Activated CD8-positive, alpha-beta T cell treated with anti-CD3 and anti-CD28 coated beads, Interleukin-2, amount 10 ng/mL, durations not matched to agents 7 days and 5 days (primary cell): Measurements from ENCODE around the gene FANCC. TPM values are rescaled to one million over a fixed set of nuclear protein-coding genes. Genes with fewer than 3 reads are reported as not detected.

ENCODE experiments used
- ATAC-seq: fragments of 150-1000 bp; cut with Tn5 transposase; one replicate; pipeline ENCODE4 v1.10.0; 2021; ENCODE audit warnings: moderate library complexity
- CTCF ChIA-PET: fragments of 350-600 bp; sonication (Branson Sonifier 250); formaldehyde crosslinking; loops from one replicate; lab custom pipeline; 2021; ENCODE audit warnings: antibody characterized with exemption; lab: Charles Lee
- POLR2A ChIA-PET: fragments of 350-600 bp; sonication (Branson Sonifier 250); formaldehyde crosslinking; loops from one replicate; lab custom pipeline; 2021; ENCODE audit warnings: antibody characterized with exemption; lab: Charles Lee
- DNase-seq: peaks from one replicate; pipeline ENCODE4 v3.0.0-alpha.2; 2020
- H3K27ac Mint-ChIP-seq: one replicate; pipeline ENCODE4 v1.8.0; 2021; ENCODE audit warnings: mild to moderate bottlenecking, mixed read lengths
- H3K27me3 Mint-ChIP-seq: one replicate; pipeline ENCODE4 v1.8.0; 2021; ENCODE audit warnings: low read depth, mixed read lengths
- H3K36me3 Mint-ChIP-seq: one replicate; pipeline ENCODE4 v1.8.0; 2021; ENCODE audit warnings: low read depth, mixed read lengths
- H3K4me1 Mint-ChIP-seq: one replicate; pipeline ENCODE4 v1.8.0; 2021; ENCODE audit warnings: low read depth, mixed read lengths
- H3K4me3 Mint-ChIP-seq: one replicate; pipeline ENCODE4 v1.8.0; 2021; ENCODE audit warnings: mild to moderate bottlenecking, mixed read lengths
- H3K9me3 Mint-ChIP-seq: one replicate; pipeline ENCODE4 v1.8.0; 2022; ENCODE audit warnings: mixed read lengths; ENCODE audit not compliant: insufficient read depth
- total RNA-seq, 2 experiments: library from RNA; stranded (reverse); gene quantifications; one replicate each; pipeline ENCODE4 v1.2.3, GENCODE V29; 2021

Gene FANCC
- total RNA-seq, 2 experiments from 2014 or later: 18.2 to 19.0 TPM

- Mint-ChIP-seq H3K4me3 (no peak overlapping the region), H3K9me3 (no peaks in the 10 kb centered on the region), H3K4me1 (no peaks in the 10 kb centered on the region), H3K27me3 (no peaks in the 10 kb centered on the region), H3K27ac (no peak overlapping the region), H3K36me3 (peaks cover 3% of the 10 kb centered on the region)
- no peak for ATAC-seq
- no peak for DNase-seq
- POLR2A ChIA-PET: no interaction called here
- CTCF ChIA-PET: interaction anchor here (1.3 to 2.2 kb wide), 2 partner anchors 17 to 20 kb away, joined by 5 to 9 read pairs; no protein-coding TSS in a partner anchor
These were observed 169.3 kb downstream of the FANCC start for GRCh38 chr9:95148208-95148520.

GRCh38 chr9:95147452-95148207 is 169.9 kb downstream of the FANCC start:
- H3K4me1 Mint-ChIP-seq: no peaks in the 10 kb centered on the region
- no peaks in the 10 kb centered on the region for H3K27me3 Mint-ChIP-seq
- no peaks in the 10 kb centered on the region for H3K9me3 Mint-ChIP-seq
- H3K4me3 Mint-ChIP-seq: no peak overlapping the region
- H3K36me3 Mint-ChIP-seq: peaks cover 3% of the 10 kb centered on the region
- POLR2A ChIA-PET: no interaction called here
- CTCF ChIA-PET: interaction anchor here (0.7 to 2.2 kb wide), 2 partner anchors 16 to 26 kb away, joined by 3 to 9 read pairs; no protein-coding TSS in a partner anchor
- H3K27ac Mint-ChIP-seq: no peak overlapping the region
- DNase-seq (no peak), ATAC-seq (no peak)

- no peaks in the 10 kb centered on the region for H3K9me3 Mint-ChIP-seq
- no peak overlapping the region for H3K4me3 Mint-ChIP-seq
- ChIA-PET POLR2A (no interaction called here), CTCF (interaction anchor here (1.0 to 2.4 kb wide), 5 partner anchors 13 to 462 kb away, joined by 3 to 21 read pairs (median 4); no protein-coding TSS in a partner anchor)
- peaks cover 3% of the 10 kb centered on the region for H3K36me3 Mint-ChIP-seq
- no peak for ATAC-seq
- H3K27me3 Mint-ChIP-seq: no peaks in the 10 kb centered on the region
- H3K27ac Mint-ChIP-seq: no peak overlapping the region
- DNase-seq: no peak
- H3K4me1 Mint-ChIP-seq: peaks cover 3% of the 10 kb centered on the region
These were observed 173.6 kb downstream of the FANCC start for GRCh38 chr9:95143591-95144561.

- CTCF ChIA-PET: interaction anchor here (1.3 to 2.4 kb wide), 4 partner anchors 12 to 126 kb away, joined by 3 to 21 read pairs (median 4); no protein-coding TSS in a partner anchor
- Mint-ChIP-seq H3K4me3 (no peak overlapping the region), H3K27me3 (no peaks in the 10 kb centered on the region), H3K36me3 (peaks cover 3% of the 10 kb centered on the region), H3K27ac (peak overlapping the region; percentile 14), H3K4me1 (peaks cover 3% of the 10 kb centered on the region), H3K9me3 (no peaks in the 10 kb centered on the region)
- POLR2A ChIA-PET: no interaction called here
- ATAC-seq: no peak
- no peak for DNase-seq
These were observed 174.8 kb downstream of the FANCC start for GRCh38 chr9:95142728-95143127.

GRCh38 chr9:95142315-95142714 is 175.2 kb downstream of the FANCC start:
- no peak overlapping the region for H3K27ac Mint-ChIP-seq
- no peak for DNase-seq
- no peak for ATAC-seq
- H3K27me3 Mint-ChIP-seq: no peaks in the 10 kb centered on the region
- H3K9me3 Mint-ChIP-seq: no peaks in the 10 kb centered on the region
- ChIA-PET CTCF (interaction anchor here (0.7 to 2.4 kb wide), 5 partner anchors 12 to 126 kb away, joined by 3 to 21 read pairs (median 4); no protein-coding TSS in a partner anchor), POLR2A (no interaction called here)
- H3K36me3 Mint-ChIP-seq: peaks cover 3% of the 10 kb centered on the region
- H3K4me3 Mint-ChIP-seq: no peak overlapping the region
- peaks cover 3% of the 10 kb centered on the region for H3K4me1 Mint-ChIP-seq

- peaks cover 3% of the 10 kb centered on the region for H3K36me3 Mint-ChIP-seq
- no peaks in the 10 kb centered on the region for H3K9me3 Mint-ChIP-seq
- ATAC-seq (no peak), DNase-seq (no peak)
- no peak overlapping the region for H3K27ac Mint-ChIP-seq
- no peaks in the 10 kb centered on the region for H3K27me3 Mint-ChIP-seq
- peaks cover 3% of the 10 kb centered on the region for H3K4me1 Mint-ChIP-seq
- POLR2A ChIA-PET: no interaction called here
- H3K4me3 Mint-ChIP-seq: no peak overlapping the region
- CTCF ChIA-PET: interaction anchor here (0.9 to 1.9 kb wide), 2 partner anchors 9 to 11 kb away, joined by 3 to 5 read pairs; no protein-coding TSS in a partner anchor
These were observed 176.7 kb downstream of the FANCC start for GRCh38 chr9:95140821-95141220.

GRCh38 chr9:95139126-95139525 is 178.4 kb downstream of the FANCC start:
- POLR2A ChIA-PET: no interaction called here
- no peak for ATAC-seq
- DNase-seq: no peak
- CTCF ChIA-PET: interaction anchor here (1.9 kb wide), 1 partner anchor 8 kb away, joined by 5 read pairs; no protein-coding TSS in a partner anchor
- peaks cover 3% of the 10 kb centered on the region for H3K4me1 Mint-ChIP-seq
- no peaks in the 10 kb centered on the region for H3K9me3 Mint-ChIP-seq
- peaks cover 3% of the 10 kb centered on the region for H3K36me3 Mint-ChIP-seq
- H3K27me3 Mint-ChIP-seq: no peaks in the 10 kb centered on the region
- no peak overlapping the region for H3K4me3 Mint-ChIP-seq
- no peak overlapping the region for H3K27ac Mint-ChIP-seq

GRCh38 chr9:95138474-95138873 is 179.0 kb downstream of the FANCC start:
- Mint-ChIP-seq H3K27ac (no peak overlapping the region), H3K36me3 (peaks cover 2% of the 10 kb centered on the region), H3K27me3 (no peaks in the 10 kb centered on the region), H3K9me3 (no peaks in the 10 kb centered on the region), H3K4me1 (peaks cover 3% of the 10 kb centered on the region), H3K4me3 (no peak overlapping the region)
- POLR2A ChIA-PET: no interaction called here
- CTCF ChIA-PET: no interaction called here
- DNase-seq (no peak), ATAC-seq (no peak)

- Mint-ChIP-seq H3K27ac (no peak overlapping the region), H3K9me3 (no peaks in the 10 kb centered on the region), H3K27me3 (no peaks in the 10 kb centered on the region), H3K4me1 (peaks cover 3% of the 10 kb centered on the region), H3K36me3 (no peaks in the 10 kb centered on the region), H3K4me3 (no peak overlapping the region)
- ChIA-PET POLR2A (no interaction called here), CTCF (interaction anchor here (1.5 kb wide), 1 partner anchor 10 kb away, joined by 6 read pairs; no protein-coding TSS in a partner anchor)
- DNase-seq (no peak), ATAC-seq (no peak)
These were observed 179.8 kb downstream of the FANCC start for GRCh38 chr9:95137587-95138145.

- ATAC-seq (no peak), DNase-seq (no peak)
- CTCF ChIA-PET: interaction anchor here (1.2 to 1.4 kb wide), 2 partner anchors 9 to 10 kb away, joined by 3 to 4 read pairs; no protein-coding TSS in a partner anchor
- H3K4me3 Mint-ChIP-seq: no peak overlapping the region
- H3K27ac Mint-ChIP-seq: no peak overlapping the region
- H3K36me3 Mint-ChIP-seq: no peaks in the 10 kb centered on the region
- no peaks in the 10 kb centered on the region for H3K4me1 Mint-ChIP-seq
- POLR2A ChIA-PET: no interaction called here
- H3K27me3 Mint-ChIP-seq: no peaks in the 10 kb centered on the region
- H3K9me3 Mint-ChIP-seq: no peaks in the 10 kb centered on the region
These were observed 181.8 kb downstream of the FANCC start for GRCh38 chr9:95135756-95136155.

- ATAC-seq (no peak), DNase-seq (no peak)
- H3K4me1 Mint-ChIP-seq: no peaks in the 10 kb centered on the region
- ChIA-PET POLR2A (no interaction called here), CTCF (interaction anchor here (1.0 to 2.2 kb wide), 6 partner anchors 8 to 453 kb away, joined by 3 to 10 read pairs (median 4); no protein-coding TSS in a partner anchor)
- no peaks in the 10 kb centered on the region for H3K9me3 Mint-ChIP-seq
- H3K27me3 Mint-ChIP-seq: no peaks in the 10 kb centered on the region
- no peaks in the 10 kb centered on the region for H3K36me3 Mint-ChIP-seq
- no peak overlapping the region for H3K27ac Mint-ChIP-seq
- H3K4me3 Mint-ChIP-seq: no peak overlapping the region
These were observed 183.0 kb downstream of the FANCC start for GRCh38 chr9:95134457-95134881.
